OCI-LY7 (cell line): Measurements from ENCODE around the gene GLA. TPM values are rescaled to one million over a fixed set of nuclear protein-coding genes. Genes with fewer than 3 reads are reported as not detected.

Experiments used
- BruUV-seq: library from RNA; stranded (reverse); fragments of 400-500 nt; replicated peaks from 2 replicates; lab custom pipeline; 2021; lab: Mats Ljungman, UMichigan
- CTCF ChIA-PET: fragments of 300-600 bp; sonication (Branson Sonifier 250); formaldehyde crosslinking; loops from one replicate; lab custom pipeline; 2022; ENCODE audit warnings: antibody characterized with exemption; ENCODE audit not compliant: unreplicated experiment; lab: Charles Lee
- POLR2A ChIA-PET: fragments of 300-600 bp; sonication (Branson Sonifier 250); formaldehyde crosslinking; loops from one replicate; lab custom pipeline; 2022; ENCODE audit warnings: antibody characterized with exemption; lab: Charles Lee
- DNase-seq: peaks from one replicate; pipeline ENCODE4 v3.0.0-alpha.2; 2015; ENCODE audit warnings: low spot score
- H2AFZ ChIP-seq: fragments of 200-600 bp; sonication (generic), shearing (Covaris generic); 2 replicates; pipeline ENCODE4 v1.6.1; 2014; ENCODE audit warnings: mild to moderate bottlenecking, antibody characterized with exemption, low read length, moderate library complexity
- H3K27ac ChIP-seq: fragments of 200-600 bp; sonication (generic); 2 replicates; pipeline ENCODE4 v1.5.1; 2014; ENCODE audit warnings: mixed run types, low read depth, mild to moderate bottlenecking, moderate library complexity, low read length, inconsistent platforms; ENCODE audit not compliant: poor library complexity, severe bottlenecking
- H3K36me3 ChIP-seq: fragments of 200-600 bp; sonication (generic); 2 replicates; pipeline ENCODE4 v1.6.1; 2014; ENCODE audit warnings: mild to moderate bottlenecking, antibody characterized with exemption, low read length, moderate library complexity, mixed read lengths; ENCODE audit not compliant: insufficient read depth
- H3K4me1 ChIP-seq: fragments of 200-600 bp; sonication (generic); 2 replicates; pipeline ENCODE4 v1.5.1; 2014; ENCODE audit warnings: mild to moderate bottlenecking, low read length; ENCODE audit not compliant: insufficient read depth, poor library complexity, severe bottlenecking
- H3K4me2 ChIP-seq: fragments of 200-600 bp; sonication (generic); 2 replicates; pipeline ENCODE4 v1.6.1; 2014; ENCODE audit warnings: mild to moderate bottlenecking, low read length
- H3K4me3 ChIP-seq: fragments of 200-600 bp; sonication (generic); 2 replicates; pipeline ENCODE4 v1.5.1; 2014; ENCODE audit warnings: mild to moderate bottlenecking, low read depth, low read length; ENCODE audit not compliant: poor library complexity, severe bottlenecking
- H3K79me2 ChIP-seq: fragments of 200-600 bp; sonication (generic); 2 replicates; pipeline ENCODE4 v1.6.1; 2016; ENCODE audit warnings: low read depth, mild to moderate bottlenecking, low read length, moderate library complexity, mixed read lengths; ENCODE audit not compliant: insufficient read depth
- H3K9me2 ChIP-seq: fragments of 200-600 bp; sonication (generic); 2 replicates; pipeline ENCODE4 v1.6.1; 2016; ENCODE audit warnings: mild to moderate bottlenecking, low read length, mixed read lengths; ENCODE audit not compliant: insufficient read depth
- H3K9me3 ChIP-seq: fragments of 200-600 bp; sonication (generic); 2 replicates; pipeline ENCODE4 v1.6.1; 2014; ENCODE audit warnings: mild to moderate bottlenecking, mixed run types, low read length, mixed read lengths
- H4K20me1 ChIP-seq: fragments of 200-600 bp; sonication (generic); 2 replicates; pipeline ENCODE4 v1.6.1; 2014; ENCODE audit warnings: mild to moderate bottlenecking, antibody characterized with exemption, low read length, moderate library complexity, mixed read lengths; ENCODE audit not compliant: insufficient read depth
- EZH2phosphoT487 ChIP-seq: fragments of 200-600 bp; sonication (generic); IDR thresholded peaks from 2 replicates; pipeline ENCODE4 v1.6.1; 2018; ENCODE audit warnings: low read depth, borderline replicate concordance, mild to moderate bottlenecking, mixed run types, antibody characterized with exemption, low read length, moderate library complexity, mixed read lengths
- intact Hi-C: fragments of 100-400 bp; cut with micrococcal nuclease; formaldehyde crosslinking; loops from one replicate; pipeline ENCODE4 v1.10.0; 2022; ENCODE audit not compliant: unreplicated experiment
- total RNA-seq, 2 experiments: library from RNA; depleted of rRNA in 1 of 2; stranded (reverse); fragments of >200 nt in 1 of 2; shearing (Covaris generic) in 1 of 2; gene quantifications; 2 replicates each; pipeline ENCODE4 v1.2.3, GENCODE V29; 2014 to 2022
- TF ChIP-seq, protein P1 (sequence below): fragments of 200-600 bp; sonication (generic); conservative IDR thresholded peaks from 2 replicates; pipeline ENCODE4 v1.5.1; 2014; ENCODE audit warnings: mild to moderate bottlenecking, antibody characterized with exemption, low read length, moderate library complexity, mixed read lengths

GLA gene
- total RNA-seq, 2 experiments from 2014 or later = 48.7 to 51.1 TPM

GRCh38 chrX:101450961-101451360, 43.2 kb upstream of the GLA start:
- no peak overlapping the region for H3K27ac ChIP-seq
- POLR2A ChIA-PET = no interaction called here
- H3K36me3 ChIP-seq = no peaks in the 10 kb centered on the region
- TF ChIP-seq, protein P1, sequence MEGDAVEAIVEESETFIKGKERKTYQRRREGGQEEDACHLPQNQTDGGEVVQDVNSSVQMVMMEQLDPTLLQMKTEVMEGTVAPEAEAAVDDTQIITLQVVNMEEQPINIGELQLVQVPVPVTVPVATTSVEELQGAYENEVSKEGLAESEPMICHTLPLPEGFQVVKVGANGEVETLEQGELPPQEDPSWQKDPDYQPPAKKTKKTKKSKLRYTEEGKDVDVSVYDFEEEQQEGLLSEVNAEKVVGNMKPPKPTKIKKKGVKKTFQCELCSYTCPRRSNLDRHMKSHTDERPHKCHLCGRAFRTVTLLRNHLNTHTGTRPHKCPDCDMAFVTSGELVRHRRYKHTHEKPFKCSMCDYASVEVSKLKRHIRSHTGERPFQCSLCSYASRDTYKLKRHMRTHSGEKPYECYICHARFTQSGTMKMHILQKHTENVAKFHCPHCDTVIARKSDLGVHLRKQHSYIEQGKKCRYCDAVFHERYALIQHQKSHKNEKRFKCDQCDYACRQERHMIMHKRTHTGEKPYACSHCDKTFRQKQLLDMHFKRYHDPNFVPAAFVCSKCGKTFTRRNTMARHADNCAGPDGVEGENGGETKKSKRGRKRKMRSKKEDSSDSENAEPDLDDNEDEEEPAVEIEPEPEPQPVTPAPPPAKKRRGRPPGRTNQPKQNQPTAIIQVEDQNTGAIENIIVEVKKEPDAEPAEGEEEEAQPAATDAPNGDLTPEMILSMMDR = no peak
- TF ChIP-seq EZH2phosphoT487 = no peak
- H3K79me2 ChIP-seq = no peaks in the 10 kb centered on the region
- intact Hi-C loops = no loop called here
- no TSS peak for BruUV-seq
- H3K9me2 ChIP-seq = no peaks in the 10 kb centered on the region
- H3K4me3 ChIP-seq = no peak overlapping the region
- CTCF ChIA-PET = no interaction called here
- DNase-seq = no peak
- H3K4me1 ChIP-seq = no peaks in the 10 kb centered on the region
- H4K20me1 ChIP-seq = no peaks in the 10 kb centered on the region
- no peak overlapping the region for H2AFZ ChIP-seq
- no peaks in the 10 kb centered on the region for H3K9me3 ChIP-seq
- no peak overlapping the region for H3K4me2 ChIP-seq

DNA sequence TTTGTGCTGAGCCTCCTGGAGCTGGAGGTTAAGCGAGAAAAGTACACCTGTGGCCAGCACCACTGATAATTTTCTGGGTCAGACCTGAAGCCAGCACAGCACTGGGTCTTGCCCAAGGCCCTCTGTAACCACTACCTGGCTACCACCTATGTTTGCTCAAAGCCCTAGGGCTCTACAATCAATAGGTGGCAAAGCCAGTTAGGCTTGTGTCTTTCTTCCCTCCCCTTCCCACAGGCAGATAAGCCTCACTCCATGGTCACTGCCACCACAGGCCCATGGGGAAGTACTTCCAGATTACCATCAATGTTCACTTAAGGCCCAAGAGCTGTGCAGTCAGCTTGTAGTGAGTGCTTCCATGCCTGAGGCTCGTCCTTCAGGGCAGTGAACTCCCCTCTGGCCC, 42.4 kb upstream of the GLA start:
- no TSS peak for BruUV-seq
- TF ChIP-seq, protein P1 = no peak
- TF ChIP-seq EZH2phosphoT487 = no peak
- CTCF ChIA-PET = no interaction called here
- no peaks in the 10 kb centered on the region for H3K9me3 ChIP-seq
- no peaks in the 10 kb centered on the region for H4K20me1 ChIP-seq
- no peak for DNase-seq
- no peaks in the 10 kb centered on the region for H3K9me2 ChIP-seq
- no peak overlapping the region for H3K4me2 ChIP-seq
- POLR2A ChIA-PET = no interaction called here
- no peak overlapping the region for H3K4me3 ChIP-seq
- H3K79me2 ChIP-seq = no peaks in the 10 kb centered on the region
- H3K4me1 ChIP-seq = no peaks in the 10 kb centered on the region
- no peak overlapping the region for H2AFZ ChIP-seq
- intact Hi-C loops = no loop called here
- no peaks in the 10 kb centered on the region for H3K36me3 ChIP-seq
- H3K27ac ChIP-seq = no peak overlapping the region

GRCh38 chrX:101449279-101449678, 41.6 kb upstream of the GLA start:
- no peak for DNase-seq
- Histone ChIP-seq H3K9me3 (no peaks in the 10 kb centered on the region), H4K20me1 (no peaks in the 10 kb centered on the region), H3K9me2 (no peaks in the 10 kb centered on the region), H3K4me1 (no peaks in the 10 kb centered on the region), H3K4me3 (no peak overlapping the region), H2AFZ (no peak overlapping the region), H3K79me2 (no peaks in the 10 kb centered on the region), H3K36me3 (no peaks in the 10 kb centered on the region), H3K4me2 (no peak overlapping the region), H3K27ac (no peak overlapping the region)
- intact Hi-C loops = no loop called here
- no TSS peak for BruUV-seq
- ChIA-PET POLR2A (interaction anchor here (0.7 kb wide), 1 partner anchor 346 kb away, joined by 4 read pairs; no protein-coding TSS in a partner anchor), CTCF (no interaction called here)
- TF ChIP-seq EZH2phosphoT487 = no peak
- TF ChIP-seq, protein P1 = no peak
